HCT116 (cell line): ENCODE results near the gene IGSF11. TPM values are rescaled to one million over a fixed set of nuclear protein-coding genes. Genes with fewer than 3 reads are reported as not detected.

Source experiments
- ATAC-seq: fragments of 200-7000 bp; cut with Tn5 transposase; 2 replicates; pipeline ENCODE4 v1.9.1; 2020; ENCODE audit warnings: mild to moderate bottlenecking, moderate library complexity
- BruUV-seq: library from RNA; stranded (reverse); fragments of 400-500 nt; replicated peaks from 2 replicates; lab custom pipeline; 2021; lab: Mats Ljungman, UMichigan
- CTCF ChIA-PET: fragments of 300-600 bp; sonication (Branson Sonifier 250); formaldehyde crosslinking; loops from one replicate; lab custom pipeline; 2021; ENCODE audit warnings: antibody characterized with exemption; lab: Charles Lee
- POLR2A ChIA-PET: fragments of 300-600, 350-600 bp; sonication (Branson Sonifier 250); formaldehyde crosslinking; loops from one replicate; lab custom pipeline; 2021; ENCODE audit warnings: antibody characterized with exemption; lab: Charles Lee
- RAD21 ChIA-PET, 2 experiments: fragments of 300-600 bp; sonication (Branson Sonifier 250); formaldehyde crosslinking; loops; one replicate each; lab custom pipeline; 2023; ENCODE audit warnings: low total read pairs in 2 of 2; ENCODE audit not compliant: uncharacterized antibody in 2 of 2, unreplicated experiment in 2 of 2, low non-redundant PET in 1 of 2; lab: Charles Lee
- DNase-seq: peaks from one replicate; pipeline ENCODE4 v3.0.0-alpha.2; 2010; ENCODE audit warnings: low read depth, low spot score
- H2AFZ ChIP-seq: fragments of 200-600 bp; shearing (Covaris generic), sonication (generic); 2 replicates; pipeline ENCODE4 v1.6.1; 2017; ENCODE audit warnings: low read depth, mixed run types, mixed read lengths, antibody characterized with exemption, low read length; ENCODE audit not compliant: poor library complexity, severe bottlenecking
- H3K27ac ChIP-seq: 2 replicates; pipeline ENCODE4 v1.5.1; 2012; ENCODE audit warnings: low read depth, low read length
- H3K27me3 ChIP-seq: fragments of 200-600 bp; sonication (generic); 2 replicates; pipeline ENCODE4 v1.6.1; 2016; ENCODE audit warnings: mixed run types, low read length, mixed read lengths; ENCODE audit not compliant: insufficient read depth
- H3K36me3 ChIP-seq, 2 experiments: fragments of 200-500 bp in 1 of 2; fragments of 200-600 bp in 1 of 2; sonication (Bioruptor generic) in 1 of 2; sonication (generic) in 1 of 2; 2 replicates each; pipeline versions ENCODE4 v1.5.1 to v1.6.1; 2014 to 2016; ENCODE audit warnings: low read length in 2 of 2, inconsistent platforms in 1 of 2, mixed read lengths in 1 of 2, mixed run types in 1 of 2; ENCODE audit not compliant: insufficient read depth in 2 of 2, control insufficient read depth in 1 of 2
- H3K4me1 ChIP-seq, 2 experiments: fragments of 200-600 bp in 1 of 2; sonication (generic) in 1 of 2; 2 replicates each; pipeline versions ENCODE4 v1.5.1 to v1.6.1; 2012 to 2017; ENCODE audit warnings: low read length in 2 of 2, inconsistent platforms in 1 of 2, mild to moderate bottlenecking in 1 of 2, mixed read lengths in 1 of 2, mixed run types in 1 of 2, moderate library complexity in 1 of 2; ENCODE audit not compliant: insufficient read depth in 2 of 2, control insufficient read depth in 1 of 2
- H3K4me2 ChIP-seq: fragments of 200-600 bp; sonication (generic); 2 replicates; pipeline ENCODE4 v1.6.1; 2017; ENCODE audit warnings: mixed run types, low read length, mixed read lengths
- H3K4me3 ChIP-seq, 2 experiments: fragments of 200-600 bp in 1 of 2; sonication (generic) in 1 of 2; replicated peaks in 1 of 2; 2 replicates each; pipeline ENCODE4 v1.5.1; 2011 to 2016; ENCODE audit warnings: low read length in 2 of 2, control low read depth in 1 of 2, low read depth in 1 of 2, mild to moderate bottlenecking in 1 of 2, mixed read lengths in 1 of 2, mixed run types in 1 of 2
- H3K79me2 ChIP-seq: fragments of 200-600 bp; sonication (generic); 2 replicates; pipeline ENCODE4 v1.6.1; 2017; ENCODE audit warnings: mild to moderate bottlenecking, mixed run types, low read length, moderate library complexity, mixed read lengths; ENCODE audit not compliant: insufficient read depth
- H3K9ac ChIP-seq: fragments of 200-600 bp; sonication (generic); 2 replicates; pipeline ENCODE4 v1.6.1; 2016; ENCODE audit warnings: low read length, mixed read lengths
- H3K9me2 ChIP-seq: fragments of 200-600 bp; sonication (generic), shearing (Covaris generic); 2 replicates; pipeline ENCODE4 v1.6.1; 2017; ENCODE audit warnings: mixed run types, mild to moderate bottlenecking, moderate library complexity; ENCODE audit not compliant: insufficient read depth
- H3K9me3 ChIP-seq, 2 experiments: fragments of 200-500 bp in 1 of 2; fragments of 200-600 bp in 1 of 2; sonication (Bioruptor generic) in 1 of 2; sonication (generic) in 1 of 2; 2 replicates each; pipeline ENCODE4 v1.6.1; 2014 to 2017; ENCODE audit warnings: low read length in 2 of 2, mixed read lengths in 2 of 2, inconsistent platforms in 1 of 2, low read depth in 1 of 2, mild to moderate bottlenecking in 1 of 2, mixed run types in 1 of 2, moderate library complexity in 1 of 2; ENCODE audit not compliant: control insufficient read depth in 1 of 2, insufficient read depth in 1 of 2
- H4K20me1 ChIP-seq: fragments of 200-600 bp; sonication (generic), shearing (Covaris generic); 2 replicates; pipeline ENCODE4 v1.6.1; 2017; ENCODE audit warnings: mixed run types, mild to moderate bottlenecking, moderate library complexity; ENCODE audit not compliant: insufficient read depth
- YY1 ChIP-seq: IDR thresholded peaks from 2 replicates; pipeline ENCODE4 v1.6.1; 2011; ENCODE audit warnings: low read length, low read depth, moderate library complexity, mild to moderate bottlenecking; ENCODE audit not compliant: insufficient replicate concordance; ENCODE audit errors: extremely low read depth
- ZBTB33 ChIP-seq: IDR thresholded peaks from 2 replicates; pipeline ENCODE4 v1.6.1; 2011; ENCODE audit warnings: mild to moderate bottlenecking, low read length, moderate library complexity; ENCODE audit not compliant: insufficient replicate concordance; ENCODE audit errors: extremely low read depth
- intact Hi-C: fragments of 100-400 bp; cut with micrococcal nuclease; formaldehyde crosslinking; loops from 2 replicates; pipeline ENCODE4 v1.10.0; 2022
- total RNA-seq: library from RNA; stranded (reverse); gene quantifications from one replicate; pipeline ENCODE4 v1.2.1, GENCODE V29; 2021; ENCODE audit not compliant: unreplicated experiment

IGSF11 gene
- total RNA-seq, 1 experiment from 2014 or later, result not detected

GRCh38 chr3:118963711-118964110 lies 70.9 kb downstream of the IGSF11 start:
- ChIA-PET RAD21 (no interaction called here), CTCF (no interaction called here), POLR2A (no interaction called here)
- no peak overlapping the region for H3K4me3 ChIP-seq
- TF ChIP-seq ZBTB33, result no peak
- H3K27ac ChIP-seq, result no peak overlapping the region
- BruUV-seq, result no TSS peak
- H3K36me3 ChIP-seq, result no peaks in the 10 kb centered on the region
- H3K9ac ChIP-seq, result no peak overlapping the region
- peaks cover 69% of the 10 kb centered on the region for H3K27me3 ChIP-seq
- H3K4me1 ChIP-seq, result no peaks in the 10 kb centered on the region
- ATAC-seq (no peak), DNase-seq (no peak)
- no peaks in the 10 kb centered on the region for H3K9me3 ChIP-seq
- intact Hi-C loops, result no loop called here
- no peak overlapping the region for H2AFZ ChIP-seq
- no peaks in the 10 kb centered on the region for H3K9me2 ChIP-seq
- no peak overlapping the region for H3K4me2 ChIP-seq
- H3K79me2 ChIP-seq, result no peaks in the 10 kb centered on the region
- no peaks in the 10 kb centered on the region for H4K20me1 ChIP-seq

- ATAC-seq (no peak), DNase-seq (no peak)
- ChIA-PET POLR2A (no interaction called here), CTCF (no interaction called here), RAD21 (no interaction called here)
- Histone ChIP-seq H3K27me3 (peaks cover 60% of the 10 kb centered on the region), H3K36me3 (no peaks in the 10 kb centered on the region), H3K9ac (no peak overlapping the region), H2AFZ (no peak overlapping the region), H3K79me2 (no peaks in the 10 kb centered on the region), H3K4me3 (no peak overlapping the region), H3K9me2 (no peaks in the 10 kb centered on the region), H4K20me1 (no peaks in the 10 kb centered on the region), H3K4me1 (no peaks in the 10 kb centered on the region), H3K4me2 (no peak overlapping the region), H3K9me3 (no peaks in the 10 kb centered on the region; a peak in 1 of 4 replicates), H3K27ac (no peak overlapping the region)
- intact Hi-C loops, result no loop called here
- no TSS peak for BruUV-seq
- TF ChIP-seq YY1, result no peak
Measured at GRCh38 chr3:118960876-118961450, 73.7 kb downstream of the IGSF11 start.
